GM21526 (cell line): Measurements from ENCODE around the gene MLYCD.
"Not testable (repeated sequence)": the region's sequence is repeated elsewhere in the genome, so short reads cannot be mapped to it uniquely, and the experiment has no call there.

Experiments used
- ATAC-seq: cut with Tn5 transposase; IDR thresholded peaks from one replicate; pipeline ENCODE4 v1.9.1; 2021; ENCODE audit warnings: moderate library complexity; ENCODE audit not compliant: unreplicated experiment, low FRiP score

Gene MLYCD

DNA sequence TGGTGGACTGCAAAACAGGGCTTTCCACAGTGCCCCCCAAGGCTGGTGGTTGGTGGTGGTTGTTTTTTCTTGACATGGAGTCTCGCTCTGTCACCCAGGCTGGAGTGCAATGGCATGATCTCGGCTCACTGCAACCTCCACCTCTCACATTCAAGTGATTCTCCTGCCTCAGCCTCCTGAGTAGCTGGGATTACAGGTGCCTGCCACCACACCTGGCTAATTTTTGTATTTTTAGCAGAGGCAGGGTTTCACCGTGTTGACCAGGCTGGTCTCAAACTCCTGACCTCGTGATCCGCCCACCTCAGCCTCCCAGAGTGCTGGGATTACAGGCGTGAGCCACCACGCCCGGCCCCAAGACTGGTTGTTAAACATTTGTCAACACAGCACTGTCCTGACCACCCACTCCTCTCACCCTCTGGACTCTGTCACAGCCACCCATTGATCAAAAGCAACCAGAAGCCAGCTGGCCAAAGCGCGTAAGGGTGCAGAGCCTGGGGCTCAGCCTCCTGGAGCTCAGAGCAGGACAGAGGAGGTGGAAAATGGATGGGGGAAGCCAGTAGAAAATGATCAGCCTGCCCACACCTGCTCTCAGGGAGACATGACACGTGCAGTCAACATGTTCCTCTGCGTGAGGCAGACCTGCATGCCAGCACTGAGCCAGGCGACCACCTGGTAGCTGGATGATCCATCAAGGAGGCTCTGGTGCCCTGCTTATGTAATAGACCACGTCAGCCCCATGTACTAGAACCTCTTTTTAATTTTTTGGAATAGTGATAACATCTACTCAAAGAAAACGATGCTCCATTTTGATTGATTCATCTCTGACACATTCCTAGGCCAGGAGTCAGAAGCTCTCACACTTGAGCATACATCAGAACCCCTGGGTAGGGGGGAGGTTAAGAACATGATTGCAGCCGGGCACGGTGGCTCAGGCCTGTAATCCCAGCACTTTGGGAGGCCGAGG is 39.3 kb downstream of the MLYCD start:
- no peak for ATAC-seq

DNA sequence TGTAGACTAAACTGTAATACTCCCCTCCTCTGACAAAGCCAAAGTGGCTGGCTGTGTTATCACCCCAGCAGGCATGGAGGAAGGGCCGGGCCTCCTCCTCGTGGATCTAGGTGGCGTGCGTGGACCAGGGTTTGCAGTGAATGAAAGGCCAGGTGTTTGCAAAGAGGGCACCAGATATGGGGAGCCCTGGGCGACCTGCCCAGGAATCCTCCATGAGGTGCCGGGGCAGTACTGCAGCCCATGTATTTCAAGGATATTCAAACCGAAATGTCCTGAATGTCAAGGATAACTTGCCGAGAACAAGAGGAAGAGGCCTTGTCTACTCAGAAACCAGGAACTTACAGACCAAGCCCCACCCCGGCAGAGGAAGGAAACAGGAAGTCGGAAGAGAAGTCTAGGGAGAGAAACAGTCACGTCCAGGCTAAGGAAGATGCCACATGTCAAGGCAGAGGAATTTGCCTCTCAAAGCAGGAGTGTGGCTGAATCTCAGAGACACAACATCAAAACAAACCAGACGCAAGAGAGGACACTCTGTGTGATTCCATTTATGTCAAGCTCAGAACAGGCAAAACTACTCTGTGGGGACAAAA is 40.4 kb downstream of the MLYCD start:
- ATAC-seq: no peak

DNA sequence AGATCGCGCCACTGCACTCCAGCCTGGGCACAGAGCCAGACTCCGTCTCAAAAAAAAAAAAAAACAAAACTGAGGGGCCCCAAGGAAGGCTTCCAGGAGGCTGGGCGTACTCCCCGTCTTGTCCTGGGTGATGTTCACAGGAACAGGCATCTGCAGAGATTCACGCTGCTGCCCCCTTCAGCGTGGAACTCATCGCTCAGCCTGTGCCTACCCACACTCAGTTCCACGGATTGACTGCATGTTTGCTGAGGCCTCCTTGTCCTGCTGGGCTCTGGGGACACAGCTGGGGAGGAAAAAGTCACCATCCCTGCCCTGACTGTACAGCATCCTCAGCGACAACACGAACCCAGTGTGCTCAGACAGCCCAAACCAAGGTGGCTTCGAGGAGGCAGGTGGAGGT is 41.2 kb downstream of the MLYCD start:
- no peak for ATAC-seq

DNA sequence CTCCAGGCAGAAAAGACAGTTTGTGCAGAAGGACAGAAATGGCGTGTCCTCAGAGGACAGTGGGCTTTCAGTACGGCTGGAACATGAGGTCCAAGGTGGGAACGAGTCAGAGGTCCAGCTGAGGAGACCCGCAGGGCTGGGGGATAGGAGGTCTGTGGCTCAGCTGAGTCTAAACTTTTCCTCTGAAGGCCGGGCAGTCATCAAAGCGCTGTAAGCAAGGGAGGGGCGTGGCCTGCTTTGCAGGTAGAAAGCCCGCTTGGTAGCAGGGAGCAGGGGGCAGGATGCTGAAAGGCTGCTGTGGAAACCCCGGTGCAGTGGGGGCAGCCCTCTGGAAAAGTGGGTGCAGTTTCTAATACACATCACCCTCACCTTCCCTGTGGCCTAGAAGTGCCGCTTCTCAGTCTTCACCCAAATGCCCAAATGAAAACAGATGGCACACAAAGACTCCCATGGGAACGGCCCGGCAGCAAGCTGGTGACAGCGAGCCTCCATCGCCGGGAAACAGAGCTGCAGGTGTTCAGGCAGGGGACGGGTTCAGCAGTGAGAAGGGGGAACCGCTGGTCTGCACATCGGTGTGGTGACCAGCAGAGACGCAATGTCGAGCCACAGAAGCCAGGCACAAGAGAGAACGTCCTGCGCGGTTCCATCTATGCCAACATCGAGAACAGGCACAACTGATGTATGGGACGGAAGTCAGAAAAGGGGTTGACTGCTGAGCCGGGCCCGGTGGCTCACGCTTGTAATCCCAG is 41.9 kb downstream of the MLYCD start:
- ATAC-seq: no peak

DNA sequence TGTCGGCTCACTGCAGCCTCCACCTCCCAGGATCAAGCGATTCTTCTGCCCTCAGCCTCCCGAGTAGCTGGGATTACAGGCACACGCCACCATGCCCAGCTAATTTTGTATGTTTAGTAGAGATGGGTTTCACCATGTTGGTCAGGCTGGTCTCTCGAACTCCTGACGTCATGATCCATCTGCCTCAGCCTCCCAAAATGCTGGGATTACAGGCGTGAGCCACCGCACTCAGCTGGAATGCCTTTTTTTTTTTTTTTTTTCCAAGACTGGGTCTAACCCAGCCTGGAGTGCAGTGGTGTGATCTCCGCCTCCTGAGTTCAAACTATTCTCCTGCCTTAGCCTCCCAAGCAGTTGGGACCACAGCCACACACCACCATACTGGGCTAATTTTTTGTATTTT is 42.6 kb downstream of the MLYCD start:
- ATAC-seq: not testable (repeated sequence)

DNA sequence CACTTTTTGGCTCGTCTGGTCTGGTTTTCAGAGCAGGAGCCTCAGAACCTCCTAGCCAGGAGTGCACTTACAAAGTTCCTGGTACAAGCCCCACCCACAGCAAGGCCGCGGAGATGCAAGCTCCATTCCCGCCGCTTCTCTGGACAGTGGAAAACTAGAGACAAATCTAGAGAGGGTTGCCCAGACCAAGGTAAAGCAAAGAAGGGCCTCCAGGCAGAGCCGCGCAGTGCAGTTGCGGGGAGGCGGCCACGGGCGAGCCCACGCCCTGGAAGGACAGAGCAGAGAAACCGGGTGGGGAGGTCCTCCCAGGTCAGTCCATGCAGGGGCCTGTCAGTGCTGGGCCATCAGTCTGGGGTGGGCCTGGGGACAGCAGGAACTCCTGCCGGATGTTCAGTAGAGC is 43.2 kb downstream of the MLYCD start:
- no peak for ATAC-seq

DNA sequence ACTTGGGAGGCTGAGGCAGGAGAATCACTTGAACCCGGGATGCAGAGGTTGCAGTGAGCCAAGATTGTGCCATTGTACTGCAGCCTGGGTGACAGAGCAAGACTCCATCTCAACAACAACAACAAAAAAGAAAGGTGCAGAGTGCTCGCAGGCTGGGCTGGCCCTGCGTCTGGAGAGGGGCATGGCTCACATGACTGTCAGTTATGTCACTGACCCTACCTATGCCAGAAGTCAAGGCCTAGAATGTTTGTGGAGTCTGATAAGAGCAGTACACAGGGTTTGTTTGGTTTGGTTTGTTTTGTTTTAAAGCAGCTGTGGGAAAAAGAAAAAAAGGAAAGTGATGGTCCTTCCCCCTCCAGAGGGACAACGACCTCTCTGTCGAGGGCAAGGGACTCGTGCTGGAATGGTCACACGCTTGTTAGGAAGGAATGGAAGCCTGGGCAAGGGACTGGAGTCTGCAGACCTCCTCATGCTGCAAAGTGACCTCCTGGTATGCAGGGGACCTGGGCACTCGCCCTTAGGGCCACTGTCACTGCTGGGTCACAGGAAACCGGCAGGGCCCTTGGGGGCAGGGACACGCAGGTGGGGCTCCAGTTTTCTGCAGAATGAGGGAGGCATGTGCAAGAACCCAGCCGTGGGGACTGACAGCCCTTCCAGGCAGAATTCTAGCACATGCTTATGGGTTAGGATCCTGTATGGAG is 44.0 kb downstream of the MLYCD start:
- no peak for ATAC-seq

DNA sequence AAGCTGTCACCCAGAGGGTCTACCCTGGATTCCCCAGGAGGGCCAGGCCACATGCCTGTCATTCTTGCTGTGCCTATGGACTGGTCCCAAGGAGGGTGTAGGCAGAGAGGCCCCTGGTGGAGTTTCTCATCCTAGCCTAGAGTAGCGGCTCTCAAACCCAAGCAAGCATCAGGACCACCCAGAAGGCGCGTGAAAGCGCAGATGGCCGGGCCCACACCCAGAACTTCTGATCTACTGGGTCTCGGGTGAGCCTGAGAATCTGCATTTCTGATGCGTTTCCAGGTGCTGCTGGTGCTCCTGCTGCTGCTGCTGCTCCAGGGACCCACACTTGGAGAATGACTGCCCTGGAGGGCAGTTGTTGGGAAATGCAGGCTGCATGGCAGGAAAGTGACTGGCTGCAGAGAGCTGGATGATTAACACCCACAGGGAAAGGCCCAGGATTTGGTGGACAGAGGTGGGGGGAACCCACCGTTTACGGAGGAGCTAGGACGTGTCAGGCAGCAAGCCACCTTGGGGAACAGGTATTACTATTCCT is 44.7 kb downstream of the MLYCD start:
- no peak for ATAC-seq

DNA sequence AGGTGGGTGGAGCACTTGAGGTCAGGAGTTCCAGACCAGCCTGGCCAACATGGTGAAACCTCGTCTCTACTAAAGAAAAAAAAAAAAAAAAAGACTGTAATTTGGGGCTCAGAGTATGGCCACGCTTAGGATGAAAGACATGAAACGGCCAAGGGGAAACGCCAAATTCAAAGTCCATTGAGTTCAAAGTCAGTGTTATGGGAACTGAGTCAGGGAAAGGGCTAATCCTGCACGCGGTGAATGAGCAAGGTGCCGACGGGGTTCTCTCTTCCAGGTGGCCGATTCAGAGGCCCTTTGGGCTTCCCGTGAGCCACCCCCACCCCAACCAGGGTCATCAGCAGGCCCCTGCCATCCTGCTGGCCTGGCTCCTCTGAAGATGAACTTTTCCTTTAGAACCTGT is 46.7 kb downstream of the MLYCD start:
- ATAC-seq: no peak

DNA sequence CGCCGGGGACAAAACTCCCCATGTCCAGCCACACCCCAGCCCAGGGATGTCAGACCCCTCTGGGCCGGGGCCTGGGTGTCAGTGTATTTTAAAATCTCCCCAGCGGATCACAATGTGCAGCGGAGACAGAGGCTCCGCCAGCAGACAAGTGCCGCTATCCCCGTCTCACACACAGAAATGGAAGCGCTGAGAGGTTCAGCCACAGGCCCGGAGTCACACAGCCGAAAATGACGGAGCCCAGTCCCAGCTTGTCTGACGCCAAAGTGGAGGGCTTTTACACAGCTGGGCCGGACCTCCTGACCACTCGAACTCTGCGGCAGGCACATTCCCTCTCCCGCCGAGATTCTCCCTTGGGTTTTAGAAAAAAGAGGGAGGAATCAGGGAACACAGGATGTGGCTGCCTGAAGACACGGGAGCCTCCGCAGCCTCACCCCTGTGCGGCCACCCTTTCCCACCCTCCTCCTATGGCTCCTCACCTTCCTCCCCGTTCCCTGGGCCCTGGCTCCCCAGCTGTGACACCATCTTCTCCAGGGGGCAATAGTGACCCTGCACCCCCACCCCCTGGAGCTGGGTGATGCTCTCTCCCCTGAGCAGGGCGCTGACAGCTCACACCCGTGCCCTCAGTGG is 47.4 kb downstream of the MLYCD start:
- no peak for ATAC-seq

DNA sequence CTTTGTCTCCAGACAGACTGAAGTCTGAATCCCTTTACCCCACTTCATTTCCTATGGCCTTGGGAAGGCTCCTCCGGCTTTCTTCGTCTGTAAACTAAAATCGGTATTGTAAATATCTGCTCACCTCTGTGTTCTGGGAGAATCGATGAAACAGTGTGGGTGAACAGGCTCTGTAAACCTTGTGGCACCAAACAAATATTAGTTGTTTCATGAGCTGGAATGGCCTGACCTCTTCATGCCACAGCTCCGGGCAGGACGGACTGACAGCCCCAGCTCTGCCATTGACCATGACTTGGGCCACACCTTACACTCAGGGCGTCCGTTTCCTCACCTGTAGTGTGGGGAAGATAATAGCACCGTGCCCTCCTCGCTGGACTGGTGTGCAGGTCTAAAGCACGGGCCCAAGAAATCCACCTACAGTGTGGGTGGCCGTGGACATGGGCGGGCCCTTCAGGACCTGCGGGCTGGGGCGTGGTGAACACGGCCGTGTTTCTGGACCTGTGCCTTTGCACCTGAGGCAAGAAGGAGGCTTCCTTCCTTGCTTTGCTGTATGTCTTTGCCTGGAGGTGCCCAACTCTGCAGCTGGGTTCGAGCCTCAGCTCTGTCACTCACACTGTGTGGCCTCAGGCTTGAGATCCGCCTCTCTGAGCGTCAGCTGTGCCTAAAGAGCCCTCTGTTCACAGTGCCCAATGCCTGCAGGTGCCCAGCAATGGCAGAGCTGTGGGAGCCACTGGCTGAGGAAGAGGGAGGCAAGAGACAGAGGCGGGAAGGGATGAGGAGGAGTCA is 48.1 kb downstream of the MLYCD start:
- ATAC-seq: no peak

DNA sequence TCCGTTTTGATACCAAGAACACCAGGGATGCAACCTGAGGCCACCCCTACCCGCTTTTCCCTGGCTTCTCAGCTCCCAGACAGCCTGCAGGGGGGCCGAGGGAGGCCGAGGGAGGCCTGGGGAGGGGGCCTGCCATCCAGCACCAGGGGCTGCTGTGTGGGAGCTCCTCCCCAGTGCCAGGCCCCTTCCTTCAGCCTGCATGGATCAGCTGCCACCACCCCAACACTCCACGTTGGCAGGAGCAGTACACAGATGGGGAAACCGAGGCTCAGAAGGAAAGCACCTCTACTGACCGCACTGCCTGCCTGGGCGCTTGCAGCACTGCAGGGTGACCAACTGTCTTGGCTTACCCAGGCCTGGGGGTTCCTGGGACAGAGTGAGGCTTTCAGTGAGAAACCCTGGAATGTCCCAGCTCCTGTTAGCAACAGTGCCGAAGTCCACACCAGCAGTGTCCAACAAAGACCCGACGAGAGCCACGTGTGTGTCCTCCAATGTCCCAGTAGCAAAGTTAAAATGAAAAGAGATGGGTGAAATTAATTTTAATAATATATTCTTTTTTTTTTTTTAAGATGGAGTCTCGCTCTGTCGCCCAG is 48.8 kb downstream of the MLYCD start:
- ATAC-seq: no peak

DNA sequence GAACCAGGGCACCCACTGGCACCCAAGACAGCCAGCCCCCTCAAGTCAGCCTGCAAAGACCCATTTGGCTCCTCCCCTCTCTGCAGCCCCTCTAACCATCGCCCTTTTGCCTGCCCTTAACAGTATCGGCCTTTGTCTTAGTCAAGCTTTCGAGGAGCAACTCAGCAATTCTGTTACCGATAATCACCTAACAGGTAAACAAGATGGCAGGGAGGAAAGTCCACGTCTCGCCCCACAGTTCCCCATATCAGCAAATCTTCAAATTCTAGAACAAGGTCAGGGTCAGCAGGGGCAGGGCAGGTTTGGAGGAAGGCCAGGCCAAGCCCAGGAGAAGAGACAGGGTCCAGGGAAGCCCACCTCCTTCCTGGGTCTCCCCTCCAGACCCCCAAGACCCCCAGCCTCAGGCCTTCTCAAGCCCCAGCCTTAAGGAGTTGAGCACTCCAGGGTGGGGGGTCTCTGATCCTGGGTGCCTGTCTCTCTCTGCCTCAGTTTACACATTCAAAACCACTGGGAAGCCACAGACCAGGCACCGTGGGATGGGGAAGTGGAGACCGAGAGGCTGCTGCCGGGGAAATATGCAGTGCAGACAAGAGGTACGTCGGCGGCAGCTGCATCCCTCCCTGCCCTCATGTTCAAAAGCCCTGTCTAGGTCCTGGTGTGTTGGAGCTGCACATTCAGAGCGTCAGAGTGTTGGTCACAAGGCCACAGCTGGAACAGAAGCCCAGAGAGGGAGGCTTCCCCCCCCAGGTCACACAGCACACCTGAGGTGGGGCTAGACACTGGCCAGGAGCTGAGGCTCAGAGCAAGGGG is 50.2 kb downstream of the MLYCD start:
- ATAC-seq: no peak

DNA sequence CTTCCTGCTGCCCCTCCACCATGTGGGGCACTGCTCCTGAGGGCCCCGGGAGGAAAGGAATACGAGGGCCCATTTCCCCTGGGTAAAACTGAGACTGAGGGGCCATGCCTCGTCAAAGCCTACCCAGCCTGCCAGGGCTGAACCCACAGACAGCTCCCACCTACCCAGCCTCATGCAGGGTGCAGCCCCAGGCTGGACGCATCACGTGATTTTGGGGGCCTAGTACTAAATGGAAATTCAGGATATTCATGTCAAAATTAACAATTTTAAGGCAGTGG is 50.7 kb downstream of the MLYCD start:
- ATAC-seq: no peak

DNA sequence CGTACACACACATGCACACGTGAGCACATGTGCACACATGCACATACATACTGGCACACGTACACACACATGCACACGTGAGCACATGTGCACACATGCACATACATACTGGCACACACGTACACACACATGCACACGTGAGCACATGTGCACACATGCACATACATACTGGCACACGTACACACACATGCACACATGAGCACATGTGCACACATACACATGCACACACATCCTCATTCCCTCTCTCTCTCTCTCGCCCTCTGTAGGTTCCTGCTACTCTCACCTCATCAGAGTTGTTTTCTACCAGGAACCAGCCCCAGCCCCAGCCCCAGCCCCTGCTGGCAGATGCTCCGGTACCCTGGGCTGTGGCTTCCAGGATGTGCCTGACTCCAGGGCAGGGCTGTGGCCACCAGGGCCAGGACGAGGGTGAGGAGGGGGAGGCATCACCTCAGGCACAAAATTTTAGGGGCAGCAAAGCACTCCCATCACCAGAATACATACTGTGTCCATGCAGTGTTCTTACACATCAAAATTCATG is 52.0 kb downstream of the MLYCD start:
- ATAC-seq: not testable (repeated sequence)

DNA sequence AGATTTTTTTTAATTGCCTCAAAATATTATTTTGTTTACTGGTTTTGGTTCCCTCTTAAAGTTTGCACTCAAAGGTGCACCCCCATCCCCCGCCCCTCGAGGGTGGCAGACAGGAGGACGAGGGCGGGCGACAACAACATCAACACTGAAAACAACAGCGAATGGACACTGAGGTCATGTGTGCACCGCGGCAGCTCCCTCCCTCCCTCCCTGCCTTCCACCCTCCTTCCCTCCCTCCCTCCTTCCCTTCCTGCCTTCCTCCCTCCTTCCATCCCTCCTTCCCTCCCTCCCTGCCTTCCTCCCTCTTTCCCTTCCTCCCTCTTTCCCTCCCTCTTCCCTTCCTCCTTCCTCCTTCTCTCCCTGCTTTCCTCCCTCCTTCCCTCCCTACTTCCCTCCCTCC is 52.6 kb downstream of the MLYCD start:
- no peak for ATAC-seq

DNA sequence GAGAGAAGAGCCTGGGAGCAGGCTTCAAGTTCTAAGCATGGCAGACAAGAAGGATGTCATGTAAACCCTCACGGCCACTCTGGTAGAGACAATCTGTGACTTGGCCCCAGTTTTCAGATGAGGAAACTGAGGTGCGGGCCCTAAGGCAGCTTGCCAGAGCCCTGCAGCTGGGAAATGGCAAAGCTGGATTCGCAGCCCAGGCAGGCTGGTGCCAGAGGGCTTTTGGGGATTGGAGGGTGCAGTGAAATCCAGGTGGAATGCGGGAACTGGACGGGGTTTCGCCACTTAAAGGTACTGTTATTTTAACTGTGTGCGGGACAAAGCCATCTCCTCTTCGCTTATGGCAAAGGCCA is 53.6 kb downstream of the MLYCD start:
- no peak for ATAC-seq
